HG03558 (cell line): ENCODE data around the gene C12orf50.
"Not testable (repeated sequence)": the region's sequence is repeated elsewhere in the genome, so short reads cannot be mapped to it uniquely, and the experiment has no call there.

Experiments
- ATAC-seq: cut with Tn5 transposase; IDR thresholded peaks from one replicate; pipeline ENCODE4 v1.9.1; 2021; ENCODE audit warnings: moderate number of reproducible peaks; ENCODE audit not compliant: unreplicated experiment; ENCODE audit errors: extremely low read depth

Gene C12orf50, protein sequence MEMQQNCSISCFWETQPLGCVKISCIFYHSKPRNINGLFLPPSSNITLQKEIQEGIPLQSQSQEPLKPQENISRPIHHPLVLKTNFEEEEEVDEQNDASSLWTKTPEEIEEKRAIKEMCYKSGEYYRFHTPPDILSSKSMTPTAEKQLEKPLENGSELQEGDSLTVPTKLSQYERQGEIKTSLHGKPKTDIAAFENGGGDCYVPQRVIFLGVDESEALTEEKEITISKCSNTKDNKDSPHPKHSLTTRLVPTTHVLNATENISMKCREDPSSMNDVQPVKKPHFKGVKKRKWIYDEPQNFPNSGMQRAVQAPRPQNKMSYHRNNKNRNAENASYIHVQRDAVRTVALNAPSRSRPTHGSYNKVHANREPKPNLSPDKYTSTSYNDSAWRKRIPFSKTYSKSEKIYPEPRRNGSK

DNA sequence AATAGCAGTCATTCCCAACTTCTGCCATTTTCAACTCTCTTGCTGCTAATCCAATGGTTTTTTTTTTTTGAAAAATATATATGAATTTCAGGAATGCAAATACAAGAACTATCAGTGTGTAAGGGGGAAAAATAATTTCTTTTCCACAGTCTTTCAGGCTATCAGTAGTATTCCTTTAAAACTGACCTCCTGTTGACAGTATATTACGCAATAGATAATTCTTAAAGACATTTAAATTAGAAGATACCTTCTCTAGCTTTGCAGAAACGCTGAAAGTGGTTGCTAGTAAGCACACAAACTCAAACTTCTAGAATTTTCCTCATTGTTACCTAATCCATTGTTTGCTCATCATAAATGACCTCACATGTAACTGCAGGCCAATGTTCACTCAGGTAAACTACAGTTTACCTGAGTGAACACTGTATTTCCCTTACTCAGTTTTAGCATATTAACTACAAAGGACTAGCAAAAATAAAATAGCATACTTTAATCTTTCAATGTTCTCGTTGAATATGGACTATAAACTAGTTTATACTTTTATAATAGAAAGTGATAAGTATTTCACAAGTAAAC, at the start of gene C12orf50:
TSS of gene C12orf50 (minus strand) at position 309 of the 573 bp plus-strand sequence. CDS start 2,439 bp downstream, outside the sequence.
- no peak for ATAC-seq

DNA sequence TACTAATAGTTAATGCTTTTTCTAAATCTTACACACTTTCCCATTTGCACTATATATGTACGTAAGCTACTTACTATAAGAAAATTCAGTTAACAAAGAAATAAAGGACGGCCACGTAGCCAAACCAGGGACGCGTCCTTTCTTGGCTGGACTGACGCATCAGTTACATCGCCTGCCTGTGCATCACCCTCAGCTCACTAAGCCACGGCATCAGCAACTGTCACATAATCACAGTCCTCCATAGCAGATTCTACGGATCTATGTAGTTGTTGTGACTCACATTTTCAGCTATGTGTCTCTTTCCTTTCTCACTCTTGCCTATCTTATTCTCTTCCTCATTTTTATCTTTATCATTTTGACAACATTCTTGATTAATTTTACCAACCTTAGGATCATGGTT, 38.1 kb upstream of the C12orf50 start:
- no peak for ATAC-seq

DNA sequence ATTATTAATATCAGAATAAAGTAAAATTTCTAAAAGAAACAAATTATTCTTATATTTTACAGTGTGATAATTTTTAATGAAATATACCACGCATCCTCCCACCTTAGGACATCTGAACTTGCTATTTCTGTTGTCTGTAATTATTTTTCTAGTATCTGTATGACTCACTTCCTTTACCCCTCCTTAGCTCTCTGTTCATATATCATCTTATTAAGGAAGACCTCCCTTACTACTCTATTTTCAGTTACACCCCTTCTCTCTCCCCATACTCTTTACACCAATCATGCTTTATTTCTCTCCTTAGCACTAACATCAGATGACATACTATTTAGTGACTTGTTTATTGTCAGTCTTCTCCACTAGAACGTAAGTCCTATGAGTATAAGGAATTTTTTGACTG, 34.2 kb upstream of the C12orf50 start:
- ATAC-seq: peak; percentile 93

DNA sequence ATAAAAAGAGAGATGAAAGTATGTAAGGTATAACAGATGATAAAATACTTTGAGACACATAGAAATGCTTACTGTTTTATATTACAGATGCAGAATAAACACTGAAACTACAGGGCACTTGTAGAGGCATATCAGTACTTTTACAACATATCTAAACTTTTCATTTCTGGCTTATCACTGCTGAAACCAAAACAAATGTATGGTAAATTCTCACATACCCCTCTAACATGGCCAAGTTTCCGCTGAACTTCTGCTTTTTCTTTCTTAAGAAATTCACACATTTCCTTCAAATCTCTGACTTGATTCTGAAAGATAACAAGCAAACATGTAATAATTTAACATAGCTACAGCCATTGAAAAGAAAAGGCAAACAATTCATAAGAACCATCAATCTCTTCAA, 33.3 kb upstream of the C12orf50 start:
- no peak for ATAC-seq

DNA sequence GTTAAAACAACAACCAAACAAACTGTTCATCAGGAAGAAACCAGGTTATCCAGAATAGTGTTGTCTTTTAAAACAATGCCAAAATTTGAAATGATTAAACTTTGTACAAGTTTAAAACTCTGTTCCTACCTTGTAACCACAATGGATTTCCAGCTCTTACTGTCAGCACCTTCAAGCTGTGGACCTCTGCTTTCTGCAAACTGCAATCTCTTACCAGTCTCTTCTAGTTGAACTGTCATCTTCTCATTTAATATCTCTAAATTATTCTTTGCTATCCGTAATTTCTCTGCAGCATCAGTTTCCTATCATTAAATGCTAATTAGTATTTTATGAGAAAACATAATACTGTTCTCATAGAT, 29.5 kb upstream of the C12orf50 start:
- no peak for ATAC-seq

DNA sequence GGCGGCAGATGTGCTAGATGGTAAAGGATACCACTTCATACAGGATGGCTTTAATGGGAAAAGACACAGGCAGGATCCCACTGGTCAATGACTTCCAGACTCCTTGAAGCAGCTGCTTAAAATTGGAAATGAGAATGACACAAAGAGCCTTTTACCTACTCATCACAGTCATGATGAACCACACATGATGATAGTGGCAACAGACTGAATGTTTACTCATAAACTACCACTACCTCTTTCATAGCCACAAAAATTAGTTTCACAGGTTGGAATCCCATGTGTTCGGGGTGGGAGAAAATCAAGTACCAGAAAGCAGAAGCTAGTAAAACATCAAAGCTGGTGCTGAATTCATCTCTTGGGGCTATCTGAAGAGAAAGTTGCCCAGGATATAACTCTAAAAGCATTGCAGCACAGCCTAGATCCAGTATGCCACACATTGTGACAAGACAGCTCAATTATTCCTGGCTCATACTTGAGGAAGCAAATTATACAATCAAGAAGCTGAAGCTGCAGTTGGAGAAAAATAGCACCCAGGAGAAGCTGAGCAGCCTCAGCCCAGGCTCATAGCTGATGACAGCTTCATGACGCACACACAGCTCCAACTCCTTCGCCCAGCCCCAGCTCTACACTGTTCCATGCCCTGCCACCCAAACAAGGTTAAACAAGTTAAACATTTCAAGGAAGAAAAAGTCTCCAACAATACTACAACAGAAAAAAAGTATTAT, 29.0 kb upstream of the C12orf50 start:
- no peak for ATAC-seq

DNA sequence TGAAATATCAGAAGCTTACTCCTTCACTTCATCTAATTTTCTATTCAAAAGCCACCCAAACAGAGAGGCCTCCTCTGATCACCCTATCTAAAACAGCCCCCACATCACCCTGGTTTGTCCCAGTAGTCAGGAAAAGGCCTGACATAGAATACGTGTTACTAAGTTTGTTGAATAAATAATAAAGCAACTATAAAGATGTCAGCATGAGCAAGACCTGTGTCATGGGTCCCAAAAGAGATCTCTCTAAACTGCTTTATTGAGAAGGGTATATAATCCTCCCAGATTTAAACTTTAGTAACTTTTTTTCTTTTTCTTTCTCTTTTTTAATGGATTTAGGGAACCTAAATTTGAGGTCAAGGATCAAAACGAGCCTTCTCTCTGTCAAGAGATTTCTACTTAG, 27.4 kb upstream of the C12orf50 start:
- no peak for ATAC-seq

DNA sequence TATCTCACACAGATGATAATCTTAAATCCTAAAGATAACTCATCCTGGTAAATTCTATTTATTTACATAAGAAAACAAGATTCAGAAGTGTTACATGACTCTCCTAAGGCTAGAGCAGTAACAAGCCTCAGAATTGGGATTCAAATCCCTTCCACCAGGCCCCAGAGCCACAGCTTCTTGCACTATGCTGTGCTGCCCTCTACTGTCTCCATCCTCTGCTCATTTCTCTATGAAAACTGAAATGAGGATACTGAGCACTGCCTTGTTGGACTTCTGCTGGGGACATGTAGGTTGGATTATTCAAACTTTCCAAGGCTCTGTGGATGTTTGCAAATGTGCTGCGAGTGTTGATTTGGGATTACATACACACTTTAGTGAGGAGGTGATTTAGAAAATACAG, 23.5 kb upstream of the C12orf50 start:
- ATAC-seq: no peak

DNA sequence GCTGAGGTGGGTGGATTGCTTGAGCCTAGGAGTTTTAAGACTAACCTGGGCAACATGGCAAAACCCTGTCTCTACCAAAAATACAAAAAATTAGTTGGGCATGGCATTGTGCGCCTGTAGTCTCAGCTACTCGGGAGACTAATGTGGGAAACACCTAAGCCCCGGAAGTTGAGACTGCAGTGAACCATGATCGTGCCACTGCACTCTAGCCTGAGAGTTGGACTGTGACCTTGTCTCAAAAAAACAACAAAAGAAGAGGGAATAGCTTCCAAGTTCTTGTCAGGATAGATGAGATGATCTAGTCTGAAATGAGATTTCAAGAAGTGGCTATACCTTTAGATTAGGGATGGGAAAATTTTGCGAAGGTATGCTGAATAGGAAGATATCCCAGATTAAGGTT, 14.8 kb upstream of the C12orf50 start:
- no peak for ATAC-seq

DNA sequence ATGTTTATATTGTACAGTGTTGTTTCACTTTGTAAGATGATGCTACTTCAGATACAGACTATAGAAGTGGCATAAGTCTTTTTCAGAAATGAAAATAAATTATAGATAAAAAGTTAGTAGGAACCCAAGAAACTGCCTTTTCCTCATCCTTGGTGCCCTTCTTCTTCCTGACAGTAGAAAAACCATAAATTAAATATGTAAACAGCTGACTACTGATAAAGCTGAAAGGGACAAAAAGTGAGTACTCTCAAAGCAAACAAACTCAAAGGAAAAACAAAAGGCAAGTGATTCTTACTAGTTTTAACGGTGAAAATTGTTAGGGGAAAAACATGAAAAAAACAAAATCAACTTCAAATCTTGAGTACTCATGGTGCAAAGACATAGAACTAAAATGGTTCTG, 8.6 kb upstream of the C12orf50 start:
- ATAC-seq: no peak

DNA sequence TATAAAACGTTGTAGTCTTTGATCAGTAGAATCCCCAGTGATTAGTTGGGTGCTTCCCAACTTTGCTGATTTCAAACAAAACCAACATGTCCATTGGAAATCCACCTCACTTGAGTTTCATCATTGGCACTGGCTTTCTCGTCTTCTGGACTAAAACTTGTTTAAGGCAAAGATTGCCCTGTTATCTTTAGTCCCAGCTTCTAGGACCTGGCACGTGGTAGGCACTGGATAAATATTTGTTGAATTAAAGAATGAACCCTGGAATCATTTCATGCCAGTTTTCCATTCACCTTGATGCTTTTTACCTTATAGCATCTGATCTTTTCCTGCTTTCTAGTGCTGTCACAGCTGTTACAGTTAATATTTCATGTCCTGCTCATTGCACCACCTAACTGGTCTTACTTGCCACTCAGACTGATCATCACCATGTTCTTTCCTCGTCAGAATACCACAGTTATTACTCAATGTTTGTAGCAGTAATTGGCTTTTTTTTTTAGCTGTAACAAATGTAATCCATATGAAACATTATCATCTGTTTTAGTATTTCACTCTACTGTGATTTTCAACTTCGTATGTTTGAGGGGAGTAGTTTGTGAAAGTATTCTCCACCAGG, 7.3 kb upstream of the C12orf50 start:
- no peak for ATAC-seq

DNA sequence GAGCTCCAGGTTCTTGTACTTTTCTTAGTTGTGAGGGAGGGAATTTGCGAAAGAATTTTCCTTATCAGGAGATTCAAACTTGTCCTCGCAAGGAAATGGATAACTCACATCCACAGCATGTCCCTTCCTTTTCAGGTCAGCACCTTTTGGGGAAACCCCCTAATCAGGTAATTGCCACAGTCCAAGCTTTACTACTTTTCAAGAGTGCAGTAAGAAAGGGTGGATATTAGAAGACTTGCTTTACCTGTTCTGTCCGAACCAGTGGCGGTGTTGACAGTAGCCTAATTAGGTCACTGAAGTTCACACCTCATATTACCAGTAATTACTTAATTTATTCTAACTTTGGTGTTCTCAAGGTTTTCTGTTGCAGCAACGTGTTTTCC, 6.7 kb upstream of the C12orf50 start:
- no peak for ATAC-seq

DNA sequence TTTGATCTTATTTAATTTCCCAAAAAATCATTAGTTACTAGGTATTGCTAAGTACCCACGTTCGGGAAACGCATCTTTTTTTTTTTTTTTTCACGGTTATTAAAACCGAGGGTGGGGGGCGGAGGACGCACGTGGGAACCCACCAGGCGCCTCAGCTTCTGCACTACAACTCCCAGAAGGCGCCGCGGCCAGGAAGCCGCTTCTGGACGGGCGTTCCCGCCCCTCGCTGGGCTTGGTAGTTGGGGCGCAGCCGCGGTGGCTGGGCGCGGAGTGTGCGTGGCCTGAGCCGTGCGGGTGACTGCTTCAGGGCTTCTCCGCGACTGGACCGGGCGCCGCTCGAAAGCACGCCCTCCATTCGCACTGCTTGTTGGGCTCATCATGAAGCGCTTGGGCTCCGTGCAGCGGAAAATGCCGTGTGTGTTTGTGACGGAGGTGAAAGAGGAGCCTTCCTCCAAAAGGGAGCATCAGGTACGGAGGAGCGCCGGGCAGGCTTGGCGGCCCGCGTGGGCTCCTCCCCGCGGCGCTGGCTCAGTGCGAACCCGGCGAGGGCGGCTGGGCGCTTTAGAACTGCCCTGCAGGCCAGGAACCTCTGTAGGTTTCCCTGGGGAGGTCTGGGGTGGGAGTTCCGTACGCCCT, 6.2 kb upstream of the C12orf50 start:
- peak; percentile 100 for ATAC-seq

DNA sequence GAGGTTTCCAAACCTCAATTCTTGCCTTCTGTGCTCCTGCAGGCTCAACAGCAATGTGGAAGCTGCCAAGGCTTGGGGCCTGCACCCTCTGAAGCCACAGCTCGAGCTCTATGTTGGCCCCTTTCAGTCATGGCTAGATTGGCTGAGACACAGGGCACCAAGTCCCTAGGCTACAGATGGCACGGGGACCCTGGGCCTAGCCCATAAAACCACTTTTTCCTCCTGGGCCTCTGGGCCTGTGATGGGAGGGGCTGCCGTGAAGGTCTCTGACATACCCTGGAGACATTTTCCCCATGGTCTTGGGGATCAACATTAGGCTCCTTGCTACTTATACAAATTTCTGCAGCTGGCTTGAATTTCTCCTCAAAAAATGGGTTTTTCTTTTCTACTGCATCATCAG, 2.0 kb upstream of the C12orf50 start:
- not testable (repeated sequence) for ATAC-seq

DNA sequence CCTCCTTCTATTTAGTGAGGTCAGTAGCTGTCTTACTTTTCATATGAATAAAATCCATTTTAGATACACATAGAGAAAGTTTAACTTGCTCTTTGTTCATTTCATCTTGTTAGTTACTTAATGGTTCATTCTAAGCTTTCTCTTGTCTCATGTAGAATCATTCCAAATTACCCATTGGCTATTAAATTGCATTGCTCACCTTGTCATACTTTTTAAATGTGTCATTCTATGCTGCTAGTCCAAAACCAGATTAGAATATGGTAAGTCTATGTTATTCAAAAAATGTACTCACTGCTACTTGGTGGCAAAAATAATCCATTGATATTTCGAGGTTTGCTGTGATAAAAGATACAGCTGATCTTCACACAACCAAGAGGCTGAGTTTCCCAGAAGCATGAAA, 3.0 kb downstream of the C12orf50 start:
- ATAC-seq: no peak

DNA sequence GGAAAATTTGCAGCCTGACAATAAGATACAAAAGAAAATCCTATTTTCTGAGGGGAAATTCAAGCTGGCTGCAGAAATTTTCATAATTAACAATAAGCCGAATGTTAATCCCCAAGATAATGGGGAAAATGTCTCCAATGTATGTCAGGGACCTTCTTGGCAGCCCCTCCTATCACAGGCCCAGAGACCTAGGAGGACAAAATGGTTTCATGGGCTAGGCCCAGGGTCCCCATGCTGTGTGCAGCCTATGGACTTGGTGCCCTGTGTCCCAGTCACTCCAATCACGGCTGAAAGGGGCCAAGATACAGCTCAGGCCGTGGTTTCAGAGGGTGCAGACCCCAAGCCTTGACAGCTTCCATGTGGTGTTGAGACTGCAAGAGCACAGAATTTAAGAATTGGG, 11.2 kb downstream of the C12orf50 start:
- ATAC-seq: no peak

DNA sequence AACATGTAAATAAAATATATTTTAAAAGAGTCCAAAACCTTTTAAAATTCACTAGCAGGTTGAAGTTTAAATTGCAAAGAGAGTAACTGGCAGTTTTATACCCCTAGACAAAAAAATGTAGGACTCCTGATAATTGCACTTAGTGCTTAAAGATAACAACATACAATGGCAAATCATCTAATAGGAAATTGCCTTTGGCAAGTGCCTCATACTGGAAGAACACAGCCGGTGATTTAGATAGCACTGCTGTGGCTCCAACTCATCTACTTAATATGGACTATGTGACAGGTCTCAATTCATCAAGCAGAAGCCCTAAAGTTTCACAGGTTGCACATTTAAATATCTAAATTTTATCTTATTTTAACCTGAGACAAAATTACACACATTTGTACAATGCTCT, 13.4 kb downstream of the C12orf50 start:
- no peak for ATAC-seq

DNA sequence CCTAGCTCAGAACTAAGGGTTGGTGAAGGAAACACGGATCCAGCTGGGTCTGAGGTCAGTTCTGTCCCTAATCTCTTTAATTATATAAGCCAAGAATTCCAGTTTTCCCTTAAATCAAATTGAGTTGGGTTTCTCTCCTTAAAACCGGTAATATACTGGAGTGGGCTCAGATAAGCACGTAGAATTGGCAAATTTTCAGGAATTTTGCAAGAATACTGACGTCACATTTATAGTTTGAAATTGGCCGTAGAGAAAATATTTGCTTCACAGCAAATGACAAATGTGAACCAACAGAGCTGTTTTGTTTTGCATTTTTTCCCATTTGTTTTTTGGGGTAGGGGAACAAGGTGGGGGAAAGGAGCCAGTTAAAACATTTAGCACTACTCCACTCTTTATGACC, 17.4 kb downstream of the C12orf50 start:
- no peak for ATAC-seq

DNA sequence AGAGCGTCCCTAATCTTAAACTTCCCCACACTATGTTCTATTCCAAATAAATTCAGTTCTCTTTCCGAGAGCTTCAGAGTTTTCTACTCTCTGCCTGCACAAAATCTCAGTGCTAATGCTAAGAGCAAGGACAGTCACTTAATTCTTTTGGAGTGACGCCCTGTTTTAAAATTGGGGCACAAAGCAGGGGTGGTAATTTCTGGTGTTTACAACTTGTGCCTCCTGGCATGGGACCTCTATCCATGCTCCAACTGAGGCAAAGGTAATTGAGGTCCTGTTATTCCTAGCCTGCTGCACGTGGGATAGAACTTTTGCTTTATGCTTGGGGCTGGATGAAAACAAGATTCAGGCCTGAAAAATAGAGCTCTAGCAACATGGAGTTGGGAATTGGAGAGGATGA, 22.9 kb downstream of the C12orf50 start:
- ATAC-seq: no peak

DNA sequence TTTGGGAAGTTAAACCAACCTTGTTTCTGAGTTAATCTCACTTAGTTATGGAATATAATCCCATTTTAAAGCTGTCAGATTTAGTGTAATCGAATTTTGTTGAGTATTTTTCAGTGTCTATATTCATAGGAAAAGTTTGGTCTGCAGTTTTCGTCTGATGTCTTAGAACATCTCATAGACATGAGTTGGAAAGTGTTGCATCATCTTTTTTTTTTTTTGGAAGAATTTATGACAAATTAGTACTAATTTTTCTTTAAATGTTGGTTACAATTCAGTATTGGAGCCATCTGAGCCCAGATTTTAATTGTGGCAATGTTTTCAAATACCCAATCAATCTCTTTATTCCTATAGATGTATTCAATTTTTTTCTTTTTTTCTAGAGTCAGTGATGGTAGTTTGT, 27.9 kb downstream of the C12orf50 start:
- ATAC-seq: no peak
